AG04450 (cell line): ENCODE results near the gene SORBS2. TPM values are rescaled to one million over a fixed set of nuclear protein-coding genes. Genes with fewer than 3 reads are reported as not detected.
A peak's percentile ranks its signal among the peaks of the same experiment; 100 is the strongest.

Experiments
- CTCF ChIA-PET: fragments of 300-600, 350-600 bp; formaldehyde crosslinking; extraction: SDS; loops from one replicate; lab custom pipeline; 2022; ENCODE audit warnings: antibody characterized with exemption, inconsistent platforms; lab: Charles Lee
- POLR2A ChIA-PET: fragments of 350-600 bp; formaldehyde crosslinking; extraction: SDS; loops from one replicate; lab custom pipeline; 2021; ENCODE audit warnings: antibody characterized with exemption, inconsistent platforms; lab: Yijun Ruan, JAX
- DNase-seq: peaks from one replicate; pipeline ENCODE4 v3.0.0-alpha.2; 2011; ENCODE audit warnings: low read depth, low spot score
- H3K27ac ChIP-seq: one replicate; pipeline ENCODE4 v1.5.1; 2012; ENCODE audit warnings: low read depth, low read length, control low read depth
- H3K27me3 ChIP-seq: one replicate; pipeline ENCODE4 v1.6.0; 2012; ENCODE audit warnings: low read length; ENCODE audit not compliant: control insufficient read depth, insufficient read depth
- H3K4me3 ChIP-seq: 2 replicates; pipeline ENCODE4 v1.5.1; 2011; ENCODE audit warnings: mild to moderate bottlenecking, low read depth, low read length, control low read depth
- H3K9me3 ChIP-seq: 2 replicates; pipeline ENCODE4 v1.5.1; 2012; ENCODE audit warnings: low read length; ENCODE audit not compliant: control insufficient read depth, insufficient read depth
- polyA plus RNA-seq: library from polyadenylated mRNA; depleted of rRNA; stranded (reverse); fragments of >200 nt; gene quantifications from 2 replicates; pipeline ENCODE4 v1.2.3, GENCODE V29; 2011
- TF ChIP-seq, protein P1 (sequence below): IDR thresholded peaks from 2 replicates; pipeline ENCODE4 v1.5.1; 2011; ENCODE audit warnings: low read depth, low read length, control low read depth, inconsistent platforms

Gene SORBS2
- polyA plus RNA-seq, 1 experiment, result not detected

DNA sequence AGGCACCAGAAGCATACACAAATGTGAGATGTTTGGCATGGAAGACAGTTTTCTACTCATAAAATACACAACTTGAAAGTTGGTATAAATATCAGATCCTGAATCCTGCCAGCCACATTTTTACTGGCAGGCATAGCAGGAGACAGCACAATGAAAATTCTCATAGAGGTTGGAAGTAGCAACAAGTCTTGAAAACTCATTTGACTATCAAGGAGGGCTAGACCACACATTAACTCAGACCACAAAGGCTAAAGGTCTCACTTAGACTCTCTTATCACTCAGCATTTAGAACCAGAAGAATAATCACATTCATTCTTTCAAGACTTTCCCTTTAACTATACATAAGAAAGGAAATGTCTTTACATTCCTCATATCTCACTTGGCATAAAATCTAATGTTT is 56.5 kb downstream of the SORBS2 start:
- DNase-seq, result no peak
- Histone ChIP-seq H3K27ac (no peak overlapping the region), H3K9me3 (no peaks in the 10 kb centered on the region), H3K4me3 (no peak overlapping the region), H3K27me3 (peaks cover 10% of the 10 kb centered on the region)
- ChIA-PET CTCF (no interaction called here), POLR2A (no interaction called here)
- TF ChIP-seq, protein P1, sequence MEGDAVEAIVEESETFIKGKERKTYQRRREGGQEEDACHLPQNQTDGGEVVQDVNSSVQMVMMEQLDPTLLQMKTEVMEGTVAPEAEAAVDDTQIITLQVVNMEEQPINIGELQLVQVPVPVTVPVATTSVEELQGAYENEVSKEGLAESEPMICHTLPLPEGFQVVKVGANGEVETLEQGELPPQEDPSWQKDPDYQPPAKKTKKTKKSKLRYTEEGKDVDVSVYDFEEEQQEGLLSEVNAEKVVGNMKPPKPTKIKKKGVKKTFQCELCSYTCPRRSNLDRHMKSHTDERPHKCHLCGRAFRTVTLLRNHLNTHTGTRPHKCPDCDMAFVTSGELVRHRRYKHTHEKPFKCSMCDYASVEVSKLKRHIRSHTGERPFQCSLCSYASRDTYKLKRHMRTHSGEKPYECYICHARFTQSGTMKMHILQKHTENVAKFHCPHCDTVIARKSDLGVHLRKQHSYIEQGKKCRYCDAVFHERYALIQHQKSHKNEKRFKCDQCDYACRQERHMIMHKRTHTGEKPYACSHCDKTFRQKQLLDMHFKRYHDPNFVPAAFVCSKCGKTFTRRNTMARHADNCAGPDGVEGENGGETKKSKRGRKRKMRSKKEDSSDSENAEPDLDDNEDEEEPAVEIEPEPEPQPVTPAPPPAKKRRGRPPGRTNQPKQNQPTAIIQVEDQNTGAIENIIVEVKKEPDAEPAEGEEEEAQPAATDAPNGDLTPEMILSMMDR, result no peak

DNA sequence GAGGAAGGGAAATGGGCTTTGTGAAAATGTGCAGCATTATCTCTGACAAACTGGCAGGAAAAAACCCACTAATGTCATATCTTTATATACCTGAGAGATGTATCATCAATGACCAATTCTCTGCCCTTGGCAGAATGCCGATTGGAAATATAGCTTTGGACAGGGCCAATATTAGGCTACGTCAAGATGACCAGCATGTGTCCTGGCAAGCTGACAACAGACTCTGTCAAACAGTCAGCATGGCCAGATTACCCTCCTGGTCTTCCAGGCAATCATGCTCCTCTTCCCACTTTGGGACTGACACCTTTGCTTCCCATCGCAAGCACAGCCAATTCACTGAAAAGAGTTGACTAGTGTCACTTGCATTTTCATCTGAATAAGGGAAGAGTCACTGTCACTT is 57.0 kb downstream of the SORBS2 start:
- DNase-seq, result no peak
- peaks cover 14% of the 10 kb centered on the region for H3K27me3 ChIP-seq
- TF ChIP-seq, protein P1, result no peak
- H3K9me3 ChIP-seq, result no peaks in the 10 kb centered on the region
- CTCF ChIA-PET, result no interaction called here
- no peak overlapping the region for H3K4me3 ChIP-seq
- peak overlapping the region; percentile 2 for H3K27ac ChIP-seq
- POLR2A ChIA-PET, result no interaction called here

DNA sequence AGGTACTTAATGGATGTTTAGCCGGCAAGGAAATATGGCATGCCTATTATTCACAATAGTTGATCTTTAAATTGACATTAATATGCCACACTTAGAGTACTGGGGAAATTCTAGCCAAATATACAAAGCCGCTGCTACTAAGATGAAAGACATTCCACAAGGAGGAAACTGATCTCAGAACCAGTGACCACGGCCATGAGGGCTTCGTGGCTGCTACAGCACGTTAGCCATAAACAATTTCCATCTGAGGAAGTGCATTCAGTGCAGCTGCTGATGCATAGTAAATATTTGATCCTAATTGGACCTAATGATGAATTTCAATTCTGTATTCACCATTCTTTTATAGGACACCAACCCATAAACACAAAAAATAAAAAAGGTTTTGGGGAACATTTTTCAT is 59.1 kb downstream of the SORBS2 start:
- no peak overlapping the region for H3K27ac ChIP-seq
- POLR2A ChIA-PET, result no interaction called here
- no peaks in the 10 kb centered on the region for H3K9me3 ChIP-seq
- H3K27me3 ChIP-seq, result peaks cover 15% of the 10 kb centered on the region
- DNase-seq, result no peak
- CTCF ChIA-PET, result no interaction called here
- TF ChIP-seq, protein P1, result no peak
- H3K4me3 ChIP-seq, result no peak overlapping the region

DNA sequence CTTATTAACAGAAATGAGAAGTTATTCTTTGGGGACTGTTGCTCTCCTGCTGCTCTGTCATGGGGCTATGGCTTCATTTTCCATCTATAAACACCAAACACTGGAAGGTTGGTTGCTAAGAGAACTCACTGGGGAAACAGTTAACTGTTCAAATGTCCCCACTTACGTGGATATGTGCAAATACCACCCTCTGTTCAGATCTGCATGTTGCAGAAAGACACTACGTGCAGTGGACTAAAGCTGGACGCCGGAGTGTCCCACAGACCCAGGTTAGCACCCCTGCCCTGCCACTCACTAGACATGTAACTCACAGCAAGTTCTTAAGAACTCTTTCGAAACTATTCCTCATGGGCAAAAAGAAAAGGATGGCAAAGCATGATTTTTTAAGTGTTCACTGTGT is 62.1 kb downstream of the SORBS2 start:
- ChIA-PET CTCF (no interaction called here), POLR2A (no interaction called here)
- H3K4me3 ChIP-seq, result no peak overlapping the region
- TF ChIP-seq, protein P1, result no peak
- H3K27ac ChIP-seq, result no peak overlapping the region
- H3K27me3 ChIP-seq, result peaks cover 13% of the 10 kb centered on the region
- no peaks in the 10 kb centered on the region; the same call in 1 of the 2 replicates for H3K9me3 ChIP-seq
- DNase-seq, result no peak

DNA sequence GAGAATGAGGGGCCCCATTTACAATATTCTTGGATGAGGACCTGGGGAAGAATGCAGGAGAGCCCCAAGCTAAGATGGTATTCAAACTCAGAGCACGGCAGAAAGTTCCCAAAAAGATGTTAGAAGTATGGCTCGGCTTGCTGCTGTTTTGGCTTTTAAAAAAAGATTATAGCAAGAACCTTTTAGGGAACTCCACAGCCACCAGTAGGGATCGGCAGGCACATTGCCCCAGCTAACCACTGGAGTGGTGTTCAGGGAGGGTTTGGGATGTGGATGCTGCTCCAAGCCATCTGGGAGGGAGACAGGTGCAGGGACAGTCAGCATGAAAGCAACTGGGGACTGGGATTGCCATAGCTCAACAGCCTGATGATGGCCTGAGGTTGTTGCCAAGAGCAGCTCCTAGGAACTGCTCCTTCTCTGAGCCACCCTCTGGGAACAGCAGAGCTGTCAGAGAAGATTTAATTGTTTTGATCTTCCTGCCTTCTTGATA is 63.0 kb downstream of the SORBS2 start:
- ChIA-PET POLR2A (no interaction called here), CTCF (interaction anchor here (1.1 kb wide), 1 partner anchor 289 kb away, joined by 3 read pairs; no protein-coding TSS in a partner anchor)
- peaks cover 11% of the 10 kb centered on the region for H3K27me3 ChIP-seq
- no peak overlapping the region for H3K4me3 ChIP-seq
- DNase-seq, result no peak
- no peaks in the 10 kb centered on the region; the same call in 1 of the 2 replicates for H3K9me3 ChIP-seq
- TF ChIP-seq, protein P1, result no peak
- no peak overlapping the region for H3K27ac ChIP-seq
